IMR-90 (cell line): ENCODE results near the gene JAKMIP1. TPM values are rescaled to one million over a fixed set of nuclear protein-coding genes. Genes with fewer than 3 reads are reported as not detected.

Experiments used
- ATAC-seq: fragments of 200-7000 bp; cut with Tn5 transposase; 2 replicates; pipeline ENCODE4 v1.9.1; 2020; ENCODE audit warnings: low read depth, mild to moderate bottlenecking, moderate library complexity
- BruUV-seq: library from RNA; stranded (reverse); fragments of 400-500 nt; replicated peaks from 2 replicates; lab custom pipeline; 2021; lab: Mats Ljungman, UMichigan
- CTCF ChIA-PET: fragments of 300-600 bp; formaldehyde crosslinking; extraction: SDS; loops from one replicate; lab custom pipeline; 2021; ENCODE audit warnings: antibody characterized with exemption; lab: Yijun Ruan, JAX
- POLR2A ChIA-PET: fragments of 300-600 bp; sonication (Branson Sonifier 250); formaldehyde crosslinking; loops from one replicate; lab custom pipeline; 2022; ENCODE audit warnings: antibody characterized with exemption; ENCODE audit not compliant: unreplicated experiment; lab: Charles Lee
- DNase-seq: peaks from one replicate; pipeline ENCODE4 v3.0.0; 2013
- H2AFZ ChIP-seq: replicated peaks from 2 replicates; pipeline ENCODE3; 2013; ENCODE audit warnings: low read length, mild to moderate bottlenecking; ENCODE audit not compliant: poor library complexity
- H2AK5ac ChIP-seq: 2 replicates; pipeline ENCODE4 v1.6.1; 2013; ENCODE audit warnings: low read depth, low read length, inconsistent platforms
- H2AK9ac ChIP-seq: replicated peaks from 2 replicates; pipeline ENCODE3; 2013; ENCODE audit warnings: mild to moderate bottlenecking, low read depth, low read length, moderate library complexity; ENCODE audit not compliant: poor library complexity
- H2BK120ac ChIP-seq: 2 replicates; pipeline ENCODE4 v1.6.1; 2013; ENCODE audit warnings: low read depth, low read length, inconsistent platforms
- H2BK15ac ChIP-seq: 3 replicates; pipeline ENCODE4 v1.6.1; 2013; ENCODE audit warnings: low read depth, low read length, inconsistent platforms
- H2BK20ac ChIP-seq: 2 replicates; pipeline ENCODE4 v1.6.1; 2013; ENCODE audit warnings: low read depth, mild to moderate bottlenecking, inconsistent platforms, low read length, moderate library complexity
- H2BK5ac ChIP-seq: 2 replicates; pipeline ENCODE4 v1.6.1; 2013; ENCODE audit warnings: mild to moderate bottlenecking, low read depth, low read length, inconsistent platforms; ENCODE audit not compliant: poor library complexity, severe bottlenecking
- H3K14ac ChIP-seq: replicated peaks from 2 replicates; pipeline ENCODE4 v1.6.1; 2013; ENCODE audit warnings: low read depth, low read length, inconsistent platforms
- H3K18ac ChIP-seq: 2 replicates; pipeline ENCODE4 v1.6.1; 2013; ENCODE audit warnings: low read depth, low read length, control low read depth
- H3K23ac ChIP-seq: 2 replicates; pipeline ENCODE4 v1.6.1; 2013; ENCODE audit warnings: low read depth, low read length, inconsistent platforms
- H3K27ac ChIP-seq: 2 replicates; pipeline ENCODE4 v1.5.1; 2013; ENCODE audit warnings: mild to moderate bottlenecking, control low read depth, low read length; ENCODE audit not compliant: insufficient read depth
- H3K27me3 ChIP-seq: 2 replicates; pipeline ENCODE4 v1.6.1; 2013; ENCODE audit warnings: low read length; ENCODE audit not compliant: control insufficient read depth, insufficient read depth
- H3K36me3 ChIP-seq: 2 replicates; pipeline ENCODE4 v1.6.1; 2013; ENCODE audit warnings: low read length, mixed read lengths; ENCODE audit not compliant: control insufficient read depth, insufficient read depth
- H3K4ac ChIP-seq: 2 replicates; pipeline ENCODE4 v1.6.1; 2013; ENCODE audit warnings: low read depth, low read length, inconsistent platforms
- H3K4me1 ChIP-seq: 2 replicates; pipeline ENCODE4 v1.6.1; 2013; ENCODE audit warnings: low read length, mixed read lengths; ENCODE audit not compliant: control insufficient read depth, insufficient read depth
- H3K4me2 ChIP-seq: 2 replicates; pipeline ENCODE4 v1.6.1; 2013; ENCODE audit warnings: low read depth, mild to moderate bottlenecking, control low read depth, low read length, moderate library complexity
- H3K4me3 ChIP-seq: 2 replicates; pipeline ENCODE4 v1.5.1; 2013; ENCODE audit warnings: low read depth, mild to moderate bottlenecking, control low read depth, low read length, moderate library complexity; ENCODE audit not compliant: insufficient read depth
- H3K56ac ChIP-seq: 2 replicates; pipeline ENCODE4 v1.6.1; 2013; ENCODE audit warnings: low read length, inconsistent platforms; ENCODE audit not compliant: insufficient read depth; ENCODE audit errors: extremely low read depth
- H3K79me1 ChIP-seq, 2 experiments: 2 replicates each; pipeline ENCODE4 v1.6.1; 2013; ENCODE audit warnings: low read length in 2 of 2, inconsistent platforms in 1 of 2, low read depth in 1 of 2
- H3K9ac ChIP-seq: 2 replicates; pipeline ENCODE4 v1.6.1; 2013; ENCODE audit warnings: low read depth, low read length, control low read depth
- H3K9me1 ChIP-seq: 2 replicates; pipeline ENCODE4 v1.6.1; 2013; ENCODE audit warnings: low read length, inconsistent platforms; ENCODE audit not compliant: insufficient read depth
- H3K9me3 ChIP-seq: 2 replicates; pipeline ENCODE4 v1.6.1; 2013; ENCODE audit warnings: low read length; ENCODE audit not compliant: control insufficient read depth, insufficient read depth
- H4K20me1 ChIP-seq: 2 replicates; pipeline ENCODE4 v1.6.1; 2013; ENCODE audit warnings: low read length, inconsistent platforms; ENCODE audit not compliant: insufficient read depth
- H4K5ac ChIP-seq: 2 replicates; pipeline ENCODE4 v1.6.1; 2013; ENCODE audit warnings: mild to moderate bottlenecking, low read depth, low read length, control low read depth
- H4K8ac ChIP-seq, 2 experiments: 2 replicates each; pipeline ENCODE4 v1.6.1; 2013; ENCODE audit warnings: low read depth in 2 of 2, low read length in 2 of 2, control low read depth in 1 of 2, inconsistent platforms in 1 of 2
- H4K91ac ChIP-seq: 2 replicates; pipeline ENCODE4 v1.6.1; 2013; ENCODE audit warnings: low read depth, low read length, inconsistent platforms; ENCODE audit not compliant: insufficient read depth
- BHLHE40 ChIP-seq: fragments of 150-350 bp; IDR thresholded peaks from 2 replicates; pipeline ENCODE4 v1.6.1; 2016; ENCODE audit warnings: mild to moderate bottlenecking, low read depth, low read length
- CEBPB ChIP-seq: IDR thresholded peaks from 2 replicates; pipeline ENCODE4 v1.6.1; 2012; ENCODE audit warnings: low read depth, low read length, improper control_type of control experiment
- CHD1 ChIP-seq: IDR thresholded peaks from 2 replicates; pipeline ENCODE4 v1.6.1; 2012; ENCODE audit warnings: low read depth, low read length, improper control_type of control experiment
- FOS ChIP-seq: fragments of 150-350 bp; IDR thresholded peaks from 2 replicates; pipeline ENCODE4 v1.6.1; 2016; ENCODE audit warnings: low read depth, low read length
- MAFK ChIP-seq: IDR thresholded peaks from 2 replicates; pipeline ENCODE4 v1.6.1; 2012; ENCODE audit warnings: low read depth, low read length, improper control_type of control experiment
- MAZ ChIP-seq: IDR thresholded peaks from 2 replicates; pipeline ENCODE4 v1.6.1; 2012; ENCODE audit warnings: low read depth, mild to moderate bottlenecking, low read length, improper control_type of control experiment, moderate library complexity, borderline replicate concordance
- MXI1 ChIP-seq: IDR thresholded peaks from 2 replicates; pipeline ENCODE4 v1.6.1; 2012; ENCODE audit warnings: low read depth, mild to moderate bottlenecking, low read length, moderate library complexity, borderline replicate concordance
- NFE2L2 ChIP-seq: fragments of 150-350 bp; IDR thresholded peaks from 2 replicates; pipeline ENCODE4 v1.6.1; 2016; ENCODE audit warnings: low read depth, mild to moderate bottlenecking, low read length
- POLR2A ChIP-seq: IDR thresholded peaks from 2 replicates; pipeline ENCODE4 v1.6.1; 2012; ENCODE audit warnings: mild to moderate bottlenecking, low read depth, low read length
- RAD21 ChIP-seq: IDR thresholded peaks from 2 replicates; pipeline ENCODE4 v1.6.1; 2012; ENCODE audit warnings: low read length, improper control_type of control experiment
- RCOR1 ChIP-seq: IDR thresholded peaks from 2 replicates; pipeline ENCODE4 v1.6.1; 2012; ENCODE audit warnings: mild to moderate bottlenecking, low read length, improper control_type of control experiment; ENCODE audit not compliant: insufficient replicate concordance
- RFX5 ChIP-seq: IDR thresholded peaks from 2 replicates; pipeline ENCODE4 v1.8.0; 2012; ENCODE audit warnings: low read depth, mild to moderate bottlenecking, low read length, moderate library complexity
- SMC3 ChIP-seq: fragments of 150-350 bp; IDR thresholded peaks from 2 replicates; pipeline ENCODE4 v1.6.1; 2016; ENCODE audit warnings: low read depth, mild to moderate bottlenecking, antibody characterized with exemption, low read length, moderate library complexity
- WGBS, 2 experiments: methylation state at CpG; one replicate each; pipeline versions ENCODE4 v1.1.5 to v1.1.7; 2013; ENCODE audit warnings: missing lambda C conversion rate in 2 of 2; ENCODE audit not compliant: insufficient read length in 1 of 2; ENCODE audit errors: extremely low coverage in 2 of 2; 5-methylcytosine and 5-hydroxymethylcytosine counted together
- dilution Hi-C: fragments of 300-500 bp; cut with HindIII; formaldehyde crosslinking; loops from one replicate; pipeline ENCODE4 v1.14.3; 2018; ENCODE audit warnings: low sequenced_read_pairs; ENCODE audit not compliant: unreplicated experiment
- in situ Hi-C: fragments of 300-500 bp; cut with MboI; formaldehyde crosslinking; loops from 3 replicates; pipeline ENCODE4 v1.14.3; 2019; ENCODE audit warnings: low sequenced_read_pairs, inconsistent platforms, mixed read lengths
- intact Hi-C: fragments of 100-400 bp; cut with micrococcal nuclease; formaldehyde crosslinking; loops from 2 replicates; pipeline ENCODE4 v1.10.0; 2022
- polyA plus RNA-seq, 3 experiments: library from polyadenylated mRNA; depleted of rRNA; stranded (reverse); fragments of >200 nt; gene quantifications; 2 replicates each; pipeline ENCODE4 v1.2.3, GENCODE V29; 2012; ENCODE audit warnings: low replicate concordance in 1 of 3
- total RNA-seq: library from RNA; depleted of rRNA; stranded (reverse); fragments of >200 nt; gene quantifications from 2 replicates; pipeline ENCODE4 v1.2.3, GENCODE V29; 2012
- TF ChIP-seq, protein P1 (sequence below): fragments of 150-350 bp; IDR thresholded peaks from 2 replicates; pipeline ENCODE4 v1.6.1; 2016; ENCODE audit warnings: low read depth, mild to moderate bottlenecking, low read length, moderate library complexity, borderline replicate concordance
- TF ChIP-seq, protein P2 (sequence below): fragments of 150-350 bp; IDR thresholded peaks from 2 replicates; pipeline ENCODE4 v1.6.1; 2017; ENCODE audit warnings: mild to moderate bottlenecking, antibody characterized with exemption, low read length, low read depth
- TF ChIP-seq, protein P3 (sequence below): conservative IDR thresholded peaks from 2 replicates; pipeline ENCODE4 v1.5.1; 2012; ENCODE audit warnings: mild to moderate bottlenecking, low read depth, low read length, improper control_type of control experiment

The JAKMIP1 gene
- total and polyA plus RNA-seq, 2 of the 4 experiments (the other 2 are of a cell fraction) = not detected

DNA sequence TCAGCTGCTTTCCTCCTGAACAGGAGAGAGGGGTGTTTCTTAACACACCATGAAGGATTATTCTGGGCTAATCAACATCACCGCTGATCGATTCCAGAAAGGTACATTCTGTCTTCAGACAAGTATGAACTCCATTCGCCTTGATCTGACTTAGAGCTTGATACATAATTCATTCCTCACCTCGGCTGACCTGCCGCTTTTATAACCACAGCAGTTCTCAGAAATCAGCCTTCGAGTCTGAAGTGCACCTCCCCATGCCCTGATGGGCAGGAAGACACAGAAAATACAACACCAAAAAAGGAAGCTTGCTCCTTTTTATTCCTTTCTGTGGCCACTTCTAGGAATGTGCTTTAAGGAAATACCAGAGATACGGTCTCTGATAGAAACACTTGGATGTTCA lies 85.7 kb downstream of the JAKMIP1 start:
- BruUV-seq = no TSS peak
- Histone ChIP-seq H3K56ac (no peak overlapping the region), H4K8ac (no peak overlapping the region), H3K23ac (no peak overlapping the region), H2BK5ac (no peak overlapping the region), H4K5ac (no peak overlapping the region), H3K18ac (no peak overlapping the region), H2BK20ac (no peak overlapping the region), H3K4me1 (no peaks in the 10 kb centered on the region), H3K9me1 (no peaks in the 10 kb centered on the region), H2AK9ac (no peak overlapping the region), H4K20me1 (no peaks in the 10 kb centered on the region), H4K91ac (no peak overlapping the region), H3K4ac (no peak overlapping the region), H2BK15ac (no peak overlapping the region), H3K27ac (no peak overlapping the region), H3K4me2 (no peak overlapping the region), H3K79me1 (no peaks in the 10 kb centered on the region), H3K9me3 (no peaks in the 10 kb centered on the region), H2BK120ac (no peak overlapping the region), H2AK5ac (no peak overlapping the region), H2AFZ (no peak overlapping the region), H3K9ac (no peak overlapping the region), H3K14ac (no peak overlapping the region), H3K36me3 (no peaks in the 10 kb centered on the region), H3K4me3 (no peak overlapping the region), H3K27me3 (no peaks in the 10 kb centered on the region)
- ChIA-PET CTCF (interaction anchor here (1.0 kb wide), 1 partner anchor 14 kb away, joined by 3 read pairs; no protein-coding TSS in a partner anchor), POLR2A (no interaction called here)
- dilution Hi-C loops = no loop called here
- no CpG with 5 or more reads among the region's 7 CpGs for WGBS, 2 experiments
- TF ChIP-seq, protein P1, sequence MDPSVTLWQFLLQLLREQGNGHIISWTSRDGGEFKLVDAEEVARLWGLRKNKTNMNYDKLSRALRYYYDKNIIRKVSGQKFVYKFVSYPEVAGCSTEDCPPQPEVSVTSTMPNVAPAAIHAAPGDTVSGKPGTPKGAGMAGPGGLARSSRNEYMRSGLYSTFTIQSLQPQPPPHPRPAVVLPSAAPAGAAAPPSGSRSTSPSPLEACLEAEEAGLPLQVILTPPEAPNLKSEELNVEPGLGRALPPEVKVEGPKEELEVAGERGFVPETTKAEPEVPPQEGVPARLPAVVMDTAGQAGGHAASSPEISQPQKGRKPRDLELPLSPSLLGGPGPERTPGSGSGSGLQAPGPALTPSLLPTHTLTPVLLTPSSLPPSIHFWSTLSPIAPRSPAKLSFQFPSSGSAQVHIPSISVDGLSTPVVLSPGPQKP = no peak
- TF ChIP-seq NFE2L2 (no peak), MAZ (no peak), SMC3 (no peak), POLR2A (no peak), FOS (no peak), BHLHE40 (no peak), CHD1 (no peak), CEBPB (no peak), RFX5 (no peak), MAFK (no peak), MXI1 (no peak), RAD21 (no peak), RCOR1 (no peak)
- TF ChIP-seq, protein P2, sequence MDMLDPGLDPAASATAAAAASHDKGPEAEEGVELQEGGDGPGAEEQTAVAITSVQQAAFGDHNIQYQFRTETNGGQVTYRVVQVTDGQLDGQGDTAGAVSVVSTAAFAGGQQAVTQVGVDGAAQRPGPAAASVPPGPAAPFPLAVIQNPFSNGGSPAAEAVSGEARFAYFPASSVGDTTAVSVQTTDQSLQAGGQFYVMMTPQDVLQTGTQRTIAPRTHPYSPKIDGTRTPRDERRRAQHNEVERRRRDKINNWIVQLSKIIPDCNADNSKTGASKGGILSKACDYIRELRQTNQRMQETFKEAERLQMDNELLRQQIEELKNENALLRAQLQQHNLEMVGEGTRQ = no peak
- TF ChIP-seq, protein P3, sequence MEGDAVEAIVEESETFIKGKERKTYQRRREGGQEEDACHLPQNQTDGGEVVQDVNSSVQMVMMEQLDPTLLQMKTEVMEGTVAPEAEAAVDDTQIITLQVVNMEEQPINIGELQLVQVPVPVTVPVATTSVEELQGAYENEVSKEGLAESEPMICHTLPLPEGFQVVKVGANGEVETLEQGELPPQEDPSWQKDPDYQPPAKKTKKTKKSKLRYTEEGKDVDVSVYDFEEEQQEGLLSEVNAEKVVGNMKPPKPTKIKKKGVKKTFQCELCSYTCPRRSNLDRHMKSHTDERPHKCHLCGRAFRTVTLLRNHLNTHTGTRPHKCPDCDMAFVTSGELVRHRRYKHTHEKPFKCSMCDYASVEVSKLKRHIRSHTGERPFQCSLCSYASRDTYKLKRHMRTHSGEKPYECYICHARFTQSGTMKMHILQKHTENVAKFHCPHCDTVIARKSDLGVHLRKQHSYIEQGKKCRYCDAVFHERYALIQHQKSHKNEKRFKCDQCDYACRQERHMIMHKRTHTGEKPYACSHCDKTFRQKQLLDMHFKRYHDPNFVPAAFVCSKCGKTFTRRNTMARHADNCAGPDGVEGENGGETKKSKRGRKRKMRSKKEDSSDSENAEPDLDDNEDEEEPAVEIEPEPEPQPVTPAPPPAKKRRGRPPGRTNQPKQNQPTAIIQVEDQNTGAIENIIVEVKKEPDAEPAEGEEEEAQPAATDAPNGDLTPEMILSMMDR = no peak
- no peak for DNase-seq
- no peak for ATAC-seq
- intact Hi-C loops = no loop called here
- in situ Hi-C loops = no loop called here
